H54 (cell line): ENCODE data around the gene KLHDC10.
"Not testable (repeated sequence)": the region's sequence is repeated elsewhere in the genome, so short reads cannot be mapped to it uniquely, and the experiment has no call there.

Source experiments
- DNase-seq: peaks from one replicate; pipeline ENCODE4 v3.0.0; 2011; ENCODE audit warnings: low spot score, mixed read lengths; ENCODE audit not compliant: insufficient read length
- FAIRE-seq: peaks from 3 replicates; lab custom pipeline; 2011; peaks lifted over from hg19 to GRCh38; lab: Jason Lieb, UNC
- POLR2A ChIP-seq: IDR thresholded peaks from 2 replicates; pipeline ENCODE4 v1.6.1; 2011; ENCODE audit warnings: low read depth, mild to moderate bottlenecking, low read length

The KLHDC10 gene

DNA sequence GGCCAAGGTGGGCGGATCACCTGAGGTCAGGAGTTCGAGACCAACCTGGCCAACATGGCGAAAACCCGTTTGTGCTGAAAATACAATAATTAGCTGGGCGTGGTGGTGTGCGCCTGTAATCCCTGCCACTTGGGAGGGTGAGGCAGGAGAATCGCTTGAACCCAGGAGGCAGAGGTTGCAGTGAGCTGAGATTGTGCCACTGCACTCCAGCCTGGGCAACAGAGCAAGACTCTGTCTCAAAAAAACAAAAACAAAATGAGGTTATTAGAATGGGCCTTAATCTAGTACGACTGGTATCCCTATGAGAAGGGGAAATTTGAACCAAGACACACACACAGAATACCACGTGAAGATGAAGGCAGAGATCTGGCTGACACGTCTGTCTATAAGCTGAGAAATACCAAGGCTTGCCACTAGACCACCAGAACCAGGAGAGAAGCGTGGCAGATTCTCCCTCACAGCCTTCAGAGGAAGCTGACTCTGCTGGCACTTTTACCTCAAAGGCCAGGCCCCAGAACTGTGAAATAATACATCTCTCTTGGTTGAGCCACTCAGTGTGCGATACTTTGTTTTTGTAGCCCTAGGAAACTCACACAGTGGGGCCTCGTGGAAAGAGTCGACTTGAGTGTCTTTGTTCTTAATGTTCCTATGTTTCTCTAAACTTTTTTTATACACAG is 75.2 kb downstream of the KLHDC10 start:
- no peak for DNase-seq
- TF ChIP-seq POLR2A: no peak
- no peak for FAIRE-seq

DNA sequence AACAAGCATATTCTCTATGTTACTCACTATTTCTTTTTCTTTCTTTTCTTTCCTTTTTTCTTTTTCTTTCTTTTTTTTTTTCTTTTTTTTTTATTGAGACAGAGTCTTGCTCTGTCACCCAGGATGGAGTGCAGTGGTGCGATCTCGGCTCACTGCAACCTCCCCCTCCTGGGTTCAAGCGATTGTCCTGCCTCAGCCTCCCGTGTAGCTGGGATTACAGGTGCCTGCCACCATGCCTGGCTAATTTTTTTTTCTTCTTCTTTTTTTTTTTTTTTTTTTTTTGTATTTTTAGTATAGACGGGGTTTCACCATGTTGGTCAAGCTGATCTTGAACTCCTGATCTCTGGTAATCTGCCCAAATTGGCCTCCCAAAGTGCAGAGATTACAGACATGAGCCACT is 75.8 kb downstream of the KLHDC10 start:
- not testable (repeated sequence) for DNase-seq, FAIRE-seq

DNA sequence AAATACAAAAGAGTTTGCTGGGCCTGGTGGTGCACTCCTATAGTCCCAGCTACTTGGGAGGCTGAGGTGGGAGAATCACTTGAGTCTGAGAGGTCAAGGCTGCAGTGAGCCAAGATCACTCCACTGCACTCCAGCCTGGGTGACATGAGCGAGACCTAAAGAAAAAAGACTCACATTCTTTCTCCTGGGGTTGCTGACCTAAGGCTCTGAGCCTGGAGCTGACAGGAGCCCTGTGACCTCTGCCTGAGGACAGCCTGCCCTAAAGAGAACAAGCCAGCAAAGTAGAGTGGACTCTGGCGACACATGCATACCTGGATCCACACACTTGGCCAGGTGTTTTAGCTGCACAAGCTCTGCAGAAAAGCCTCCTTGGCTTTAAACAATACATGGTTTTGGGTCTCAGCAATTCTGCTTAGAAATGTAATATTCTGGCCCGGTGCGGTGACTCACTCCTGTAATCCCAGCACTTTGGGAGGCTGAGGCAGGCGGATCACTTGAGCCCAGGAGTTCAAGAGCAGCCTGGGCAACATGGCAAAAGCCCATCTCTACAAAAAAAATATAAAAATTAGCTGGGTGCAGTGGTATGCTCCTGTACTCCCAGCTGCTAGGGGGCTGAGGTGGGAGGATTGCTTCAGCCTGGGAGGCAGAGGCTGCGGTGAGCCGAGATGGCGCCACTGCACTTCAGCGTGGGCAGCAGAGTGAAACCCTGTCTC is 76.5 kb downstream of the KLHDC10 start:
- TF ChIP-seq POLR2A: no peak
- no peak for FAIRE-seq
- no peak for DNase-seq

DNA sequence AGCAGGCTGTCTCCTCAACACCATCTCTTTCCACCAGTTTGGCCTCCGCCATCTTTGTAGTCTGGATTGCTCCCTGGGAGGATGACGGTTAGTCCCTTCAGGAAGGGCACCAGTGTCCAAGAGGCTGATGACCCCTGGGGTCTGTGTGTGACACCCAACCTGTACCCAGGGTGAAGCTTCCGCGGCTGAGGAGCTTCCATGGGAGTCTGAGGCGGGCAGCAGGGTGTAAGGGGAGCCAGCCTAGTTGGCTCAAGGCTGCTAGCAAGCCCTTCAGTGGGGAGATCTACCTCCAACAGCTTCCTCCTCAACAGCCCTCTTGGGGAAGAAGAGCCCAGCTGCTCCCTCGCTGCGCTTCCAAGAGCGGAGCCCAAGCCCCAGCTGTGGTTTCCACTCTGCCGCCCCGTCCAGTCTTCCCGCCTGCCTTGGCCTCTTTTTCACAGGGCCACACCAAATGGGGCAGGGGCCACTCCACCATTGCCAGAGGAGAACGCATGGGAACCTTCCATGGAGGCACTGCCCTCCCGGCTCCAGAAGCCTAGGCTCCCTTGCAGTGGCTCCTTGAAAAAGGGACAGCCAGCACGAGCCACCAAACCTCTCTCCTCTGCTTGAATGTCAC is 77.5 kb downstream of the KLHDC10 start:
- no peak for FAIRE-seq
- DNase-seq: no peak
- no peak for TF ChIP-seq POLR2A

DNA sequence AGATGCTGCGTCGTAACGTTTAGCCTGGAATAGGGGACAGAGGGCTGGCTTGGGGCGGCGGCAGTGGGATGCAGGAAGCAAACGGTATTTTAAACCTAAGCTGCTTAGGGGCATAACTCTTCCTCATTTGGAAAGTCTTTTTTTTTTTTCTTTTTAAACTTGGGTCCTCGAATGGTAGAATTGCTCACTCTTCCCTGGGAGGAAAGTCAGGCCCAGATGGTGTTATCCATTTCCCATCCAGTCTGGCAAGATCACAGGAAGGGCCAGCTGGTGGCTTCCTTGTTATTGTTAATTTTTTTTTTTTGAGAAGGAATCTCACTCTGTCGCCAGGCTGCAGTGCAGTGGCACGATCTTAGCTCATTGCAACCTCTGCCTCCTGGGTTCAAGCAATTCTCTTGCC is 78.2 kb downstream of the KLHDC10 start:
- TF ChIP-seq POLR2A: no peak
- no peak for DNase-seq
- no peak for FAIRE-seq

DNA sequence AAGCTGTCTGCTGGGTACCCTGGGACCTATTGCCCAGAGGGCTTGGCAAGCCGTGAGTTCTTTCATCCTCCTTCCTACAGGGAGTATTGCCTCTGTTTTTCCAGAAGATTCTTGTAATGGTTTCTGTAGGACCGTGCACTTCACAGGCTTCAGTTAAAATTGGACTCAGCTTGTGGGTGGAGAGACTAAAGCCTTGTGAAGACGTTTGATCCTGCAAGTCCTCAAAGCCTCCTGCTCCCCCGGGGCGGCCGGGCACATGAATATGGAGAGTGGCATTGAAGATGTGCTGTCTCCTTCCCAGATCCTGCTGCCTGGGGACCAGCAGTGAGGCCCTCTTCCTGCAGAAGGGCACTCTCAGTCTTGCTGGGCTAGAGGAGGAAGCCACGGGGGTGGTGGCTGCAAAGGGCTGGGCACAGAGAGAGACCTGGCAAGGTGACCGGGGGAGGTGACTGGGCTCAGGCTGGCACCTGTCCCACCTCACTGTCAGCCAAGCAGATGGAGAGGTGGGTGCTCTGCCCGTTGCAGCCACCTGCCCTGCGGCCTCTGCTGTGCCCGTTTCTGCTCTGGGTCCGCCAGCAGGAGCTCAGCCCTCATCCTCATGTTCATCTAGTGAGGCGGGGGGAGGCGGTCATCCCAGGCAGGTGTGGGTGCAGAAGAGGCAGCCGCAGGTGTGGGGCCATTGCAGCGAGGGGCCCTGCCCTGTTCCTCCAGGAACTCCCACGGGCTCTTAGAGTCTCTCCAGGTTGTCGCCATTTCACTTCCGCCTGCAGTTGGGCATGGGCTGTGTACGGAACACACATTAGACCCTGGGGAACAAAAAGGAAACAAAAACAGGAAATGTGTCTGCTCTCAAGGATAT is 79.2 kb downstream of the KLHDC10 start:
- TF ChIP-seq POLR2A: no peak
- no peak for DNase-seq
- FAIRE-seq: no peak

DNA sequence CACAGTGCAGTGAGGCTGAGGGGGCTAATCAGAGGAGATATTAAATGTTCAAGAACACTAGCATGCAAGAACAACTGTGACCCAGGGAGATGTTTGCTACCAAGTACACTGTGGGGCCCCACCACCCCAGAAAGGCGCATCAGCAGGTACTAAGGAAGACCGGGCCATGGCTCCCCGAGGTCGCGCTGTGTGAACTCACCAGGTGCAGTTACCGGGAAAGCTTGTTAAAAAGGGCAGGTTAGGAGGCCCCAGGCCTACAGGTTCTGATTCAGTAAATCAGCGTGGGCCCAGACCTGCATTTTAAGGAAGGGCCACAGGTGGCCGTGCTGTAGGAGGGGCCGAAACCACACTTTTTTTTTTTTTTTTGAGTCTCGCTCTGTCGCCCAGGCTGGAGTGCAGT is 80.3 kb downstream of the KLHDC10 start:
- no peak for TF ChIP-seq POLR2A
- DNase-seq (no peak), FAIRE-seq (no peak)

DNA sequence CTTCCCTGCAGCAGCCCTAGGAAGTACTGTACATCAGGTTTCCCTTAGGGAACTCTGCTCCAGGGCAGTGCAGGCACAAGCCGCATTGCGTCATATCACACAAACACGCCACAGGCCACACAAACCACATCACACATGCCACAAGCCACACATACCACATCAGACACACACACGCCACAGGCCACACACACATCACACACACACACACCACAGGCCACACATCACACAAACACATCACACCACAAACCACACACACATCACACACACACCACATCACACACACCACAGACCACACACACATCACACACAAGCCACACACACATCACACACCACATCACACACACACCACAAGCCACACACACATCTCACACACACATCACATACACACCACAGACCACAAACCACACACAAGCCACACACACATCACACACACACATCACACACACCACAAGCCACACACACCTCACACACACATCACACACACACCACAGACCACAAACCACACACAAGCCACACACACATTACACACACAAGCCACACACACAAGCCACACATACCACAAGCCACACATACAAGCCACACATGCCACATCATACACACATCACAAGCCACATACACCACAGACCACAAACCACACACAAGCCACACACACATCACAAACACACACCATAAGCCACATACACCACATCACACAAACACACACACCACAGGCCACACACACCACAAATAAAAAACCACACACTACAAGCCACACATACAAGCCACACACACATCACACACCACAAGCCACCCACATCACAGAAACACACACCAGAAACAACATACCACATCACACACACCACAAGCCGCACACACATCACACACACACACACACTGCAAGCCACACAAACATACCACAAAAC is 81.5 kb downstream of the KLHDC10 start:
- FAIRE-seq (no peak), DNase-seq (no peak)
- TF ChIP-seq POLR2A: no peak

DNA sequence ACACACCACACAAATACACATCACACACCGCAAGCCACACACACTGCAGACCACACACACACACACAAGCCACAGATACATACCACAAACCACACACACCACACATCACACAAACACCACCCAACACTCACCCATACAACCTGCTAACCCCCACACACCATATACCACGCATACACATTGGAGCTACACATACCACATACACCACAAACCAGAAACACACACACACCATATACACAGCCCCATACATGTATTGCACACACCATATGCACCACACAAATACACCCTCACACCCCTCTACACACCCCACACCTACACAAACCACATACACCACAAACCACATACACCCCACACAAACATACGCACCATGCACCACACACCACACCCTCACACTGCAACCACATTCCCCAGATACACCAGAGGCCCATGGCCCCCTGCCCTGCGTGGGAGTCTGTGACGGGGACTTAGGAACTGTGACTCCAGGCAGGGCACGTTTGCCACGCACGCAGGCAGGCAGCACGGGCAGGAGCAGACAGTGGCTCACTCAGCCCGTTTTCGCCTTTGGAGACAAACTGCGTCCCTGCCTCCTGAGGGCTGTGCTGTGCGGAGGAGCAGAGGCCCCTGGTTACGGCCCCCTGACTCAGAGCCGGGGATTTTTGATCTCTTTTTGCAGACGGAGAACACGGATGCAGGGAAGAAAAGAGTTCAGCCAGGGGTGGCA is 82.3 kb downstream of the KLHDC10 start:
- no peak for TF ChIP-seq POLR2A
- FAIRE-seq (no peak), DNase-seq (no peak)

DNA sequence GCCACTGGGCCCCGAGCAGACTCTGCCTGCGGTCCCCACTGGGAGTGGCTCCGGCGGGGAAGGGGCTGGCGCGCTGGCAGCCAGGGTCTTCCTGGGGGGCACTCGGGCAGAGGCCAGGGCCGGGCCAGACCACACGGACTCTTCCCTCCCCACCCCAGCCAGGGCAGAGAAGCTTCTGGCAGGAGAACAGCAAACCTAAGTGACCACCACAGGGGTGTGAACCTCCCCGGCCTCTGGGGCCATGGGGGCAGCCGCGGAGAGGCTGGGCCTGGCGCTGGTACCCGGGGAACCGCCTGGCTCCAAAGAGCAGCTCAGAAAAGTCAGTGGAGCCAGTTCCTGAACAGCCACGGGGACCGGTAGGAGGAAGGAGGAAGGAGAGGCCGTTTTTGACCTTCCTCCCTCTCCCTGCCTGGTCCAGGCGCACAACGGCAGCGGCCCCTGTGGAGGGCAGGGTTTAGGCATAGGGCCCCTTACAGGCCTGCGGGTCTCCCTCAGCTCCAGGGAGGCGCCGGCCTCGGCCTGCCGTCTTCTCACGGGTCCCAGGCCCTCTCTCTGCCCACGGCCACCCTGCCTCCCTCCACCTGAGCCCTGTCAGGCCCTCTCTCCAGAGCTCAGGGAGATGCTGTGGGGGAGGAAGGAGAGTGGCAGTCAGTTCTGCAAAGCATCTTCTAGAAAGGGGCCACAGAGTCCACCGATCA is 83.0 kb downstream of the KLHDC10 start:
- TF ChIP-seq POLR2A: no peak
- DNase-seq (no peak), FAIRE-seq (no peak)

DNA sequence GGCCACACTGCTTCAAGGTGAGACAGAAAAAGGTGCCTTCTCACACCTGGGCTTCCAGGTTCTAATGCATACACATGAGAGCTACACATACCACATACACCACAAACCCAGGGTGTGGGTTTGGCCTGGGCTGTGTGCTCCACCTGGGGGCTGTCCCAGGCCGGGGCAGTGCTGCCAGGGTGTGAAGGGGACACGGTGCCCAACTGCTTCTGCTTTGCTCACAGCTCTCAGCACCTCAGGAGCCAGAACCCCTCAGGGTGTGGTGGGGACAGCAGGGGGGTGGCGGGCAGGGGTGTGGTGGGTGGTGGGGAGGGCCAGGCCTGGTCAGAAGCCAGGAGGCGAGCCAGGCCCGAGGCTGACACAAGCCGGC is 83.8 kb downstream of the KLHDC10 start:
- TF ChIP-seq POLR2A: no peak
- DNase-seq: no peak
- FAIRE-seq: no peak
